ENCODE results near the gene DNASE1L3. TPM values are rescaled to one million over a fixed set of nuclear protein-coding genes. Genes with fewer than 3 reads are reported as not detected.

DNASE1L3 gene
- total RNA-seq, 1 donor from 2014 or later = 125 TPM

GRCh38 chr3:58175187-58175436 lies 35.7 kb downstream of the DNASE1L3 start:
- no peak for DNase-seq
- Histone ChIP-seq H3K27ac (peak overlapping the region; percentile 60), H3K36me3 (no peaks in the 10 kb centered on the region), H3K4me1 (peaks cover 21% of the 10 kb centered on the region), H3K4me3 (no peak overlapping the region), H3K9me3 (no peaks in the 10 kb centered on the region), H3K27me3 (no peaks in the 10 kb centered on the region)
- ATAC-seq = no peak
- intact Hi-C loops (cut with DNase I) = no loop called here
- TF ChIP-seq CTCF (IDR thresholded peaks at IDR 0.05) = no peak

GRCh38 chr3:58173669-58174398 lies 36.9 kb downstream of the DNASE1L3 start:
- H3K36me3 ChIP-seq = peaks cover 7% of the 10 kb centered on the region
- intact Hi-C loops (cut with DNase I) = no loop called here
- H3K4me3 ChIP-seq = no peak overlapping the region
- peak; percentile 27 for TF ChIP-seq CTCF (IDR thresholded peaks at IDR 0.05)
- ATAC-seq = no peak
- H3K4me1 ChIP-seq = peaks cover 21% of the 10 kb centered on the region
- no peaks in the 10 kb centered on the region for H3K27me3 ChIP-seq
- H3K27ac ChIP-seq = no peak overlapping the region
- H3K9me3 ChIP-seq = no peaks in the 10 kb centered on the region
- DNase-seq = no peak

GRCh38 chr3:58173029-58173668 lies 37.6 kb downstream of the DNASE1L3 start:
- Histone ChIP-seq H3K36me3 (peaks cover 7% of the 10 kb centered on the region), H3K9me3 (no peaks in the 10 kb centered on the region), H3K4me3 (no peak overlapping the region), H3K4me1 (peaks cover 20% of the 10 kb centered on the region), H3K27me3 (no peaks in the 10 kb centered on the region), H3K27ac (no peak overlapping the region)
- ATAC-seq (no peak), DNase-seq (no peak)
- intact Hi-C loops (cut with DNase I) = no loop called here
- TF ChIP-seq CTCF (IDR thresholded peaks at IDR 0.05) = no peak

- ATAC-seq (no peak), DNase-seq (no peak)
- Histone ChIP-seq H3K27ac (no peak overlapping the region), H3K4me3 (no peak overlapping the region), H3K9me3 (no peaks in the 10 kb centered on the region), H3K4me1 (peaks cover 16% of the 10 kb centered on the region), H3K27me3 (no peaks in the 10 kb centered on the region), H3K36me3 (peaks cover 7% of the 10 kb centered on the region)
- intact Hi-C loops (cut with DNase I) = no loop called here
- TF ChIP-seq CTCF (IDR thresholded peaks at IDR 0.05) = no peak
These were observed 39.6 kb downstream of the DNASE1L3 start for GRCh38 chr3:58171126-58171525.

- no peak overlapping the region for H3K4me3 ChIP-seq
- no peak for DNase-seq
- H3K27me3 ChIP-seq = no peaks in the 10 kb centered on the region
- H3K9me3 ChIP-seq = no peaks in the 10 kb centered on the region
- peaks cover 7% of the 10 kb centered on the region for H3K36me3 ChIP-seq
- H3K4me1 ChIP-seq = peaks cover 9% of the 10 kb centered on the region
- H3K27ac ChIP-seq = no peak overlapping the region
- no peak for TF ChIP-seq CTCF (IDR thresholded peaks at IDR 0.05)
- intact Hi-C loops (cut with DNase I) = no loop called here
- no peak for ATAC-seq
These were observed 40.4 kb downstream of the DNASE1L3 start for GRCh38 chr3:58170376-58170775.
